Measurements from ENCODE around the gene APMAP.

DNA sequence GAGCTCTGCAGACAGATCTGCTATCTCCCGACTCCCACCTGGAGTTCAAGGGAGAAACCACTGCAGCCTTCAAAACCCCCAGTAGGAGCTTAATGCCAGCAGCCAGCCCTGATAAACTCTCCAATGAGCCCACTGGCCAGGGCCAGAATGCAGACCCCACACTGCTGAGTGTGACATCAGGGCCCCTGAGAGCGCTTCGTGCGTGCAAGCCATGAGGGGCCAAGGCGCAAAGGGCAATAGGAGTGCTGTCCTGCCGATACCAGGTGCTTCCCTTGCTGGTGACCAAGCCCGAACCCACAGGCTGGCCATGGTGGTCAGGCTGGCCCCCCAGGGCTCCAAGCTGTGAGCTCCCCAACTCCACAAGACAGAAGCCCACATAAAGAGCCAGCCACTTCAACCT lies 76.7 kb downstream of the APMAP start:
- TF ChIP-seq, protein P1, sequence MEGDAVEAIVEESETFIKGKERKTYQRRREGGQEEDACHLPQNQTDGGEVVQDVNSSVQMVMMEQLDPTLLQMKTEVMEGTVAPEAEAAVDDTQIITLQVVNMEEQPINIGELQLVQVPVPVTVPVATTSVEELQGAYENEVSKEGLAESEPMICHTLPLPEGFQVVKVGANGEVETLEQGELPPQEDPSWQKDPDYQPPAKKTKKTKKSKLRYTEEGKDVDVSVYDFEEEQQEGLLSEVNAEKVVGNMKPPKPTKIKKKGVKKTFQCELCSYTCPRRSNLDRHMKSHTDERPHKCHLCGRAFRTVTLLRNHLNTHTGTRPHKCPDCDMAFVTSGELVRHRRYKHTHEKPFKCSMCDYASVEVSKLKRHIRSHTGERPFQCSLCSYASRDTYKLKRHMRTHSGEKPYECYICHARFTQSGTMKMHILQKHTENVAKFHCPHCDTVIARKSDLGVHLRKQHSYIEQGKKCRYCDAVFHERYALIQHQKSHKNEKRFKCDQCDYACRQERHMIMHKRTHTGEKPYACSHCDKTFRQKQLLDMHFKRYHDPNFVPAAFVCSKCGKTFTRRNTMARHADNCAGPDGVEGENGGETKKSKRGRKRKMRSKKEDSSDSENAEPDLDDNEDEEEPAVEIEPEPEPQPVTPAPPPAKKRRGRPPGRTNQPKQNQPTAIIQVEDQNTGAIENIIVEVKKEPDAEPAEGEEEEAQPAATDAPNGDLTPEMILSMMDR (IDR thresholded peaks at IDR 0.05; ENCODE audit: low read depth, low read length), result no peak
- TF ChIP-seq EZH2phosphoT487 (IDR thresholded peaks at IDR 0.05; ENCODE audit: low read depth), result no peak

Data from OCI-LY3 (cell line).